Small intestine (tissue), 7 donors: ENCODE data around the gene MFSD2A. TPM values are rescaled to one million over a fixed set of nuclear protein-coding genes. Genes with fewer than 3 reads are reported as not detected.

ENCODE experiments used
- DNase-seq, 2 donors: peaks; one replicate each; pipeline versions ENCODE4 v3.0.0 to v3.0.0-alpha.2; 2013
- FAIRE-seq: peaks from 2 replicates; lab custom pipeline; 2012; peaks lifted over from hg19 to GRCh38; lab: Jason Lieb, UNC
- H3K27ac ChIP-seq, 3 donors: one replicate each; pipeline ENCODE4 v1.5.1; 2013; ENCODE audit warnings: low read length in 2 of 3, mild to moderate bottlenecking in 2 of 3, control low read depth in 1 of 3, inconsistent platforms in 1 of 3, low read depth in 1 of 3, moderate library complexity in 1 of 3
- H3K27me3 ChIP-seq, 3 donors: one replicate each; pipeline ENCODE4 v1.6.1; 2013; ENCODE audit warnings: low read length in 3 of 3, inconsistent platforms in 1 of 3; ENCODE audit not compliant: control insufficient read depth in 3 of 3, insufficient read depth in 3 of 3
- H3K36me3 ChIP-seq, 3 donors: one replicate each; pipeline ENCODE4 v1.6.1; 2013; ENCODE audit warnings: low read length in 3 of 3, inconsistent platforms in 1 of 3, low read depth in 1 of 3, mild to moderate bottlenecking in 1 of 3, moderate library complexity in 1 of 3; ENCODE audit not compliant: control insufficient read depth in 3 of 3, insufficient read depth in 2 of 3
- H3K4me1 ChIP-seq, 3 donors: one replicate each; pipeline ENCODE4 v1.6.1; 2013; ENCODE audit warnings: low read length in 2 of 3, inconsistent platforms in 1 of 3, low read depth in 1 of 3, mild to moderate bottlenecking in 1 of 3, moderate library complexity in 1 of 3; ENCODE audit not compliant: control insufficient read depth in 3 of 3, insufficient read depth in 2 of 3
- H3K4me3 ChIP-seq, 3 donors: one replicate each; pipeline ENCODE4 v1.5.1; 2013; ENCODE audit warnings: low read length in 3 of 3, control low read depth in 1 of 3, inconsistent platforms in 1 of 3, low read depth in 1 of 3, mild to moderate bottlenecking in 1 of 3, moderate library complexity in 1 of 3
- H3K9me3 ChIP-seq, 2 donors: one replicate each; pipeline ENCODE4 v1.6.1; 2013; ENCODE audit warnings: low read depth in 1 of 2, low read length in 1 of 2; ENCODE audit not compliant: control insufficient read depth in 2 of 2, insufficient read depth in 1 of 2
- WGBS, 3 donors: extraction: QIAGEN DNeasy Blood & Tissue Kit; methylation state at CpG; one replicate each; pipeline ENCODE4 v1.1.7; 2013; 5-methylcytosine and 5-hydroxymethylcytosine counted together
- polyA plus RNA-seq, 4 donors: library from polyadenylated mRNA; stranded (reverse) in 3 of 4; unstranded in 1 of 4; fragments of 200-250 nt in 3 of 4; fragments of 120-200 nt in 1 of 4; gene quantifications; one replicate each; pipeline versions ENCODE4 v1.2.1 to v1.2.3, GENCODE V29; 2013
- donor health status: healthy with polysubstance abuse.
- donor health status: control.
- donor health status: control.
- donor health status: Bipolar disorder and iron deficiency.
- donor health status: healthy.

Gene MFSD2A
- polyA plus RNA-seq, 4 donors: 14.3 to 57.5 (median 31.7) TPM

GRCh38 chr1:39969048-39969447 is 14.1 kb downstream of the MFSD2A start:
- no peaks in the 10 kb centered on the region for H3K9me3 ChIP-seq
- peaks cover 2 to 61% (median 26%) of the 10 kb centered on the region in 3 donors for H3K36me3 ChIP-seq
- DNase-seq: no peak
- H3K4me1 ChIP-seq: peaks cover 0 to 22% (median 0%) of the 10 kb centered on the region in 3 donors
- WGBS, 3 donors: 87 to 90% (median 87%) methylated on average over 9 of the region's 9 CpGs
- no peak overlapping the region for H3K27ac ChIP-seq
- H3K4me3 ChIP-seq: no peak overlapping the region
- H3K27me3 ChIP-seq: no peaks in the 10 kb centered on the region
- no peak for FAIRE-seq

GRCh38 chr1:39969531-39970270 is 14.8 kb downstream of the MFSD2A start:
- 81 to 91% (median 88%) methylated on average over 12 to 13 of the region's 13 CpGs for WGBS, 3 donors
- H3K27ac ChIP-seq: peak overlapping the region in 1 of 3 donors; percentile 34
- no peaks in the 10 kb centered on the region for H3K27me3 ChIP-seq

GRCh38 chr1:39970274-39970673 is 15.3 kb downstream of the MFSD2A start:
- Histone ChIP-seq H3K4me3 (no peak overlapping the region), H3K27me3 (no peaks in the 10 kb centered on the region), H3K9me3 (no peaks in the 10 kb centered on the region), H3K4me1 (peaks cover 0 to 22% (median 0%) of the 10 kb centered on the region in 3 donors), H3K27ac (peak overlapping the region in 1 of 3 donors; percentile 34), H3K36me3 (peaks cover 2 to 51% (median 23%) of the 10 kb centered on the region in 3 donors)
- DNase-seq (peak; percentile 47 to 48), FAIRE-seq (no peak)
- WGBS, 3 donors: 56 to 70% (median 62%) methylated on average over 4 of the region's 4 CpGs

More at GRCh38 chr1:39969531-39970270, 14.8 kb downstream of the MFSD2A start:
- H3K9me3 ChIP-seq: no peaks in the 10 kb centered on the region
- no peak for FAIRE-seq
- no peak for DNase-seq
- peaks cover 2 to 57% (median 23%) of the 10 kb centered on the region in 3 donors for H3K36me3 ChIP-seq
- H3K4me3 ChIP-seq: no peak overlapping the region
- H3K4me1 ChIP-seq: peaks cover 0 to 22% (median 0%) of the 10 kb centered on the region in 3 donors

GRCh38 chr1:39971138-39971537 is 16.2 kb downstream of the MFSD2A start:
- no peaks in the 10 kb centered on the region for H3K9me3 ChIP-seq
- DNase-seq: peak in 1 of 2 donors; percentile 35
- peaks cover 0 to 22% (median 0%) of the 10 kb centered on the region in 3 donors for H3K4me1 ChIP-seq
- peak overlapping the region in 1 of 3 donors; percentile 34 for H3K27ac ChIP-seq
- 34 to 67% (median 47%) methylated on average over 4 of the region's 4 CpGs for WGBS, 3 donors
- no peak overlapping the region for H3K4me3 ChIP-seq
- FAIRE-seq: no peak
- no peaks in the 10 kb centered on the region for H3K27me3 ChIP-seq
- H3K36me3 ChIP-seq: peaks cover 0 to 44% (median 14%) of the 10 kb centered on the region in 3 donors

- no peak for FAIRE-seq
- Histone ChIP-seq H3K27me3 (no peaks in the 10 kb centered on the region), H3K9me3 (no peaks in the 10 kb centered on the region), H3K27ac (no peak overlapping the region), H3K36me3 (peaks cover 0 to 19% (median 2%) of the 10 kb centered on the region in 3 donors), H3K4me3 (no peak overlapping the region), H3K4me1 (peaks cover 0 to 26% (median 0%) of the 10 kb centered on the region in 3 donors)
- DNase-seq: peak; percentile 80 to 82
- 22 to 27% (median 23%) methylated on average over 9 of the region's 9 CpGs for WGBS, 3 donors
Observed at GRCh38 chr1:39973503-39974135, 18.7 kb downstream of the MFSD2A start.

- no peak overlapping the region for H3K4me3 ChIP-seq
- DNase-seq: no peak
- WGBS, 3 donors: 75 to 83% (median 76%) methylated on average over 8 of the region's 8 CpGs
- peaks cover 0 to 2% (median 0%) of the 10 kb centered on the region in 3 donors for H3K36me3 ChIP-seq
- no peaks in the 10 kb centered on the region for H3K27me3 ChIP-seq
- peaks cover 0 to 3% of the 10 kb centered on the region in 2 donors for H3K9me3 ChIP-seq
- no peak overlapping the region for H3K27ac ChIP-seq
- H3K4me1 ChIP-seq: peaks cover 0 to 28% (median 0%) of the 10 kb centered on the region in 3 donors
- no peak for FAIRE-seq
Observed at GRCh38 chr1:39976732-39977131, 21.8 kb downstream of the MFSD2A start.

- FAIRE-seq: no peak
- Histone ChIP-seq H3K27me3 (no peaks in the 10 kb centered on the region), H3K27ac (peak overlapping the region in 1 of 3 donors; percentile 23), H3K9me3 (peaks cover 0 to 3% of the 10 kb centered on the region in 2 donors), H3K36me3 (peaks cover 0 to 2% (median 0%) of the 10 kb centered on the region in 3 donors), H3K4me3 (no peak overlapping the region), H3K4me1 (peaks cover 0 to 32% (median 0%) of the 10 kb centered on the region in 3 donors)
- DNase-seq: no peak
- 87 to 96% (median 90%) methylated on average over 1 of the region's 1 CpG for WGBS, 3 donors
Observed at GRCh38 chr1:39977202-39977601, 22.3 kb downstream of the MFSD2A start.

GRCh38 chr1:39979654-39980053 is 24.7 kb downstream of the MFSD2A start:
- peak overlapping the region in 1 of 3 donors; percentile 94 for H3K27ac ChIP-seq
- 85 to 96% (median 93%) methylated on average over 4 of the region's 4 CpGs for WGBS, 3 donors
- peaks cover 0 to 30% (median 0%) of the 10 kb centered on the region in 3 donors for H3K4me1 ChIP-seq
- FAIRE-seq (no peak), DNase-seq (no peak)
- H3K4me3 ChIP-seq: no peak overlapping the region
- H3K27me3 ChIP-seq: no peaks in the 10 kb centered on the region
- peaks cover 0 to 3% of the 10 kb centered on the region in 2 donors for H3K9me3 ChIP-seq
- H3K36me3 ChIP-seq: no peaks in the 10 kb centered on the region
